Measurements from ENCODE around the gene PHKG1.
"Not testable (repeated sequence)": the region's sequence is repeated elsewhere in the genome, so short reads cannot be mapped to it uniquely, and the experiment has no call there.

Gene PHKG1

DNA sequence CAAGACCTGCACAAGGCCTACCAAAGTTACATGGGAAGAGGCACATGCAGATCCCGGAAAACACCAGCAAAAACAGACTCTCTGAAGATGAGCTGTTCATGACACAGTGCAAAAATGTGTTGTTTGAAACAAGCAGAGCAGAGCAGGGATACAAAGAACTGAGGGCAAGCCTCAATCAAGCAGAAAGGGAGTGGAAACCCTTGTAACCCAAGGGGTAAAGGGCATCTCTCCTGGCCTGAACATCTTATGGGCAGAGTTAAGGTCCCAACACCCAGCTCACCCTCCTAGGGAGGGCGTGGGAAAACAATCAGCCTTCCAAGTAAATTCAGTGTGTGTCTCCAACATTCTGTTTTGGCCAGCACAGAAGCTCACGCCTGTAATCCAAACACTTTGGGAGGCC is 52.0 kb downstream of the PHKG1 start:
- TF ChIP-seq, protein P1, sequence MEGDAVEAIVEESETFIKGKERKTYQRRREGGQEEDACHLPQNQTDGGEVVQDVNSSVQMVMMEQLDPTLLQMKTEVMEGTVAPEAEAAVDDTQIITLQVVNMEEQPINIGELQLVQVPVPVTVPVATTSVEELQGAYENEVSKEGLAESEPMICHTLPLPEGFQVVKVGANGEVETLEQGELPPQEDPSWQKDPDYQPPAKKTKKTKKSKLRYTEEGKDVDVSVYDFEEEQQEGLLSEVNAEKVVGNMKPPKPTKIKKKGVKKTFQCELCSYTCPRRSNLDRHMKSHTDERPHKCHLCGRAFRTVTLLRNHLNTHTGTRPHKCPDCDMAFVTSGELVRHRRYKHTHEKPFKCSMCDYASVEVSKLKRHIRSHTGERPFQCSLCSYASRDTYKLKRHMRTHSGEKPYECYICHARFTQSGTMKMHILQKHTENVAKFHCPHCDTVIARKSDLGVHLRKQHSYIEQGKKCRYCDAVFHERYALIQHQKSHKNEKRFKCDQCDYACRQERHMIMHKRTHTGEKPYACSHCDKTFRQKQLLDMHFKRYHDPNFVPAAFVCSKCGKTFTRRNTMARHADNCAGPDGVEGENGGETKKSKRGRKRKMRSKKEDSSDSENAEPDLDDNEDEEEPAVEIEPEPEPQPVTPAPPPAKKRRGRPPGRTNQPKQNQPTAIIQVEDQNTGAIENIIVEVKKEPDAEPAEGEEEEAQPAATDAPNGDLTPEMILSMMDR (conservative IDR thresholded peaks at IDR 0.05; ENCODE audit: low read depth) = no peak
- POLR2A ChIA-PET (ENCODE audit: low non-redundant PET) = no interaction called here
- DNase-seq (ENCODE audit: low spot score) = no peak
- CTCF ChIA-PET = no interaction called here
- peak overlapping the region; percentile 25 for H3K27ac ChIP-seq

- POLR2A ChIA-PET (ENCODE audit: low non-redundant PET) = interaction anchor here (0.5 to 1.3 kb wide), 3 partner anchors 18 to 566 kb away, joined by 3 to 5 read pairs (median 4); partner anchors contain the start of genes CCT6A and PSPH
- TF ChIP-seq, protein P1 (conservative IDR thresholded peaks at IDR 0.05; ENCODE audit: low read depth) = no peak
- H3K27ac ChIP-seq = peak overlapping the region; percentile 88
- CTCF ChIA-PET = no interaction called here
- peak; percentile 67 for DNase-seq (ENCODE audit: low spot score)
Observed at GRCh38 chr7:56033671-56034432, 58.9 kb downstream of the PHKG1 start.

DNA sequence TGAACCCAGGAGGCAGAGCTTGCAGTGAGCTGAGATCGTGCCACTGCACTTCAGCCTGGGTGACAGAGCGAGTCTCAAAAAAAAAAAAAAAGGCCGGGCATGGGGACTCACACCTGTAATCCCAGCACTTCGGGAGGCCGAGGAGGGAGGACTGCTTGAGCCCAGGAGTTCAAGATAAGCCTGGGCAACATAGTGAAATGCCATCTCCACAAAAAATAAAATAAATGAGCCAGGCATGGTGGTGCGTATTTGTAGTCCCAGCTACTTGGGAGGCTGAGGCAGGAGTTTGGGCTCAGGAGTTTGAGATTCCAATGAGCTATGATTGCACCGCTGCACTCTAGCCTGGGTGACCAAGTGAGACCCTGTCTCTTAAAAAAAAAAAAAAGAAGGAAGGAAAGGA is 60.2 kb downstream of the PHKG1 start:
- peak overlapping the region; percentile 18; the same call in 1 of the 2 replicates for H3K27ac ChIP-seq
- POLR2A ChIA-PET (ENCODE audit: low non-redundant PET) = interaction anchor here (1.0 kb wide), 1 partner anchor 19 kb away, joined by 6 read pairs; the partner anchor contains the start of genes CCT6A and PSPH
- DNase-seq (ENCODE audit: low spot score) = not testable (repeated sequence)
- CTCF ChIA-PET = interaction anchor here (0.6 kb wide), 1 partner anchor 158 kb away, joined by 5 read pairs; no protein-coding TSS in a partner anchor

GRCh38 chr7:56031556-56031955 is 61.2 kb downstream of the PHKG1 start:
- DNase-seq (ENCODE audit: low spot score); POLR2A ChIA-PET (ENCODE audit: low non-redundant PET); CTCF ChIA-PET; H3K27ac ChIP-seq: not testable (repeated sequence)

DNA sequence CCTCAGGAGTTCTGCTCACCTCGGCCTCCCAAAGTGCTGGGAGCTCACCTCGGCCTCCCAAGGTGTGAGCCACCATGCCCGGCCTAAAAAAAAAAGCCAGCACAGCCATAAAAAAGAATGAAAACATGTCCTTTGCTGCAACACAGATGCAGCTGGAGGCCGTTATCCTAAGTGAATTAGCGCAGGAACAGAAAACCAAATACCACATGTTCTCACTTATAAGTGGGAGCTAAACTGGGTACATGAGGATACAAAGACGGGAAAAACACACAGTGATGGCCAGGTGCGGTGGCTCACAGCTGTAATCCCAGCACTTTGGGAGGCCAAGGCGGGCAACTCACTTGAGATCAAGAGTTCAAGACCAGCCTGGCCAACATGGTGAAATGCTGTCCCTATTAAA is 62.4 kb downstream of the PHKG1 start:
- TF ChIP-seq, protein P1 (conservative IDR thresholded peaks at IDR 0.05; ENCODE audit: low read depth) = no peak

More for the DNA sequence above, 62.4 kb downstream of the PHKG1 start:
- POLR2A ChIA-PET (ENCODE audit: low non-redundant PET) = no interaction called here
- no peak overlapping the region for H3K27ac ChIP-seq
- CTCF ChIA-PET = no interaction called here
- DNase-seq (ENCODE audit: low spot score) = no peak
